Heart left ventricle (tissue), 16 donors: Measurements from ENCODE around the gene MMP24OS. TPM values are rescaled to one million over a fixed set of nuclear protein-coding genes. Genes with fewer than 3 reads are reported as not detected.

Experiments
- ATAC-seq, 4 donors: fragments of 200-7000 bp; cut with Tn5 transposase; one replicate each; pipeline ENCODE4 v1.9.1; 2020 to 2022; ENCODE audit warnings: moderate library complexity in 4 of 4, mild to moderate bottlenecking in 3 of 4, moderate number of reproducible peaks in 1 of 4
- DNase-seq, 5 donors: peaks; one replicate each; pipeline ENCODE4 v3.0.0-alpha.2; 2020
- H3K27ac ChIP-seq, 12 donors: fragments of 200-600 bp; sonication (generic) in 4 of 12; one replicate each; pipeline versions ENCODE4 v1.5.0 to v1.8.0; 2016 to 2022; ENCODE audit warnings: mild to moderate bottlenecking in 2 of 12
- H3K27me3 ChIP-seq, 9 donors: fragments of 200-600 bp; sonication (generic) in 2 of 9; one replicate each; pipeline versions ENCODE4 v1.5.1 to v1.8.0; 2016 to 2022; ENCODE audit warnings: mild to moderate bottlenecking in 3 of 9
- H3K36me3 ChIP-seq, 9 donors: fragments of 200-600 bp; sonication (generic) in 2 of 9; one replicate each; pipeline versions ENCODE4 v1.5.0 to v1.8.0; 2018 to 2022; ENCODE audit warnings: mild to moderate bottlenecking in 2 of 9
- H3K4me1 ChIP-seq, 12 donors: fragments of 200-600 bp; sonication (generic) in 4 of 12; one replicate each; pipeline versions ENCODE4 v1.5.0 to v1.8.0; 2016 to 2022; ENCODE audit warnings: mild to moderate bottlenecking in 3 of 12
- H3K4me3 ChIP-seq, 12 donors: fragments of 200-600 bp; sonication (generic) in 4 of 12; one replicate each; pipeline versions ENCODE4 v1.5.0 to v1.8.0; 2017 to 2022; ENCODE audit warnings: mild to moderate bottlenecking in 9 of 12, moderate library complexity in 4 of 12
- H3K9me3 ChIP-seq, 12 donors: fragments of 200-600 bp; sonication (generic) in 4 of 12; one replicate each; pipeline versions ENCODE4 v1.5.0 to v1.8.0; 2016 to 2022; ENCODE audit warnings: mild to moderate bottlenecking in 1 of 12
- POLR2A ChIP-seq, 2 donors: fragments of 450-650 bp; IDR thresholded peaks; one replicate each; pipeline ENCODE4 v1.6.1; 2017; ENCODE audit warnings: antibody characterized with exemption in 2 of 2, mild to moderate bottlenecking in 2 of 2, moderate library complexity in 2 of 2
- WGBS, 4 donors: extraction: QIAGEN DNeasy Blood & Tissue Kit in 2 of 4; methylation state at CpG; one replicate each; pipeline versions ENCODE4 v1.1.5 to v1.1.7; 2013 to 2018; 5-methylcytosine and 5-hydroxymethylcytosine counted together
- intact Hi-C, 10 donors: fragments of 100-400 bp; cut with DNase I; formaldehyde crosslinking; loops; one replicate each; pipeline versions ENCODE4 v1.11.1 to v1.14.2; 2022
- polyA plus RNA-seq, 2 donors: library from polyadenylated mRNA; stranded (reverse); fragments of 200-250 nt; gene quantifications; one replicate each; pipeline ENCODE4 v1.2.3, GENCODE V29; 2013
- total RNA-seq, 9 donors: library from RNA; depleted of rRNA in 2 of 9; stranded (reverse); fragments of >200 nt in 2 of 9; fragmentation: NEBNext Ultra II Directional in 3 of 9; extraction: Animal tissue kit (Norgen Biotek cat#: 25700) in 3 of 9; gene quantifications; one replicate each; pipeline versions ENCODE4 v1.1.0 to v1.2.4, GENCODE V29; 2016 to 2023
- TF ChIP-seq, protein P1 (sequence below), 12 donors: fragments of 200-600 bp; sonication (generic) in 4 of 12; IDR thresholded peaks; one replicate each; pipeline versions ENCODE4 v1.5.0 to v1.8.0; 2018 to 2022; ENCODE audit warnings: antibody characterized with exemption in 12 of 12, mild to moderate bottlenecking in 5 of 12
- donor health status: ischemic (EF 13 %, LVEDD 7.1; RV severe dilation, severe dysfunction).
- donor health status: healthy with polysubstance abuse.
- donor health status: DM: no; HTN: yes; CAD: no.
- donor health status: DM: no; HTN: no; CAD: no.
- donor health status: ischemic (EF 25% LVEDD 6.9; RV normal size, moderate dysfunction).
- donor health status: ischemic (EF 25% LVEDD 5.7; RV mildly dilated, moderate dysfunction).
- donor health status: healthy.
- donor health status: DM: yes; HTN: yes; CAD: no.
- donor health status: ischemic (EF 35%, LVEDD 5.7; RV mildly dilated, moderate dysfunction).
- donor health status: nonischemic (EF 11% LVEDD 7.7; RV severe dilation, severe dysfunction).
- donor health status: DM: yes; HTN: yes; CAD: no.
- donor health status: PGD.
- donor health status: ischemic (EF 29% LVEDD 5.4; RV normal size, mild dysfunction).
- donor health status: nonischemic (EF 23%, LVEDD 6.1; RV moderate dilation, normal function).

The MMP24OS gene
- total and polyA plus RNA-seq, 11 donors: 11.7 to 64.8 (median 41.6) TPM

DNA sequence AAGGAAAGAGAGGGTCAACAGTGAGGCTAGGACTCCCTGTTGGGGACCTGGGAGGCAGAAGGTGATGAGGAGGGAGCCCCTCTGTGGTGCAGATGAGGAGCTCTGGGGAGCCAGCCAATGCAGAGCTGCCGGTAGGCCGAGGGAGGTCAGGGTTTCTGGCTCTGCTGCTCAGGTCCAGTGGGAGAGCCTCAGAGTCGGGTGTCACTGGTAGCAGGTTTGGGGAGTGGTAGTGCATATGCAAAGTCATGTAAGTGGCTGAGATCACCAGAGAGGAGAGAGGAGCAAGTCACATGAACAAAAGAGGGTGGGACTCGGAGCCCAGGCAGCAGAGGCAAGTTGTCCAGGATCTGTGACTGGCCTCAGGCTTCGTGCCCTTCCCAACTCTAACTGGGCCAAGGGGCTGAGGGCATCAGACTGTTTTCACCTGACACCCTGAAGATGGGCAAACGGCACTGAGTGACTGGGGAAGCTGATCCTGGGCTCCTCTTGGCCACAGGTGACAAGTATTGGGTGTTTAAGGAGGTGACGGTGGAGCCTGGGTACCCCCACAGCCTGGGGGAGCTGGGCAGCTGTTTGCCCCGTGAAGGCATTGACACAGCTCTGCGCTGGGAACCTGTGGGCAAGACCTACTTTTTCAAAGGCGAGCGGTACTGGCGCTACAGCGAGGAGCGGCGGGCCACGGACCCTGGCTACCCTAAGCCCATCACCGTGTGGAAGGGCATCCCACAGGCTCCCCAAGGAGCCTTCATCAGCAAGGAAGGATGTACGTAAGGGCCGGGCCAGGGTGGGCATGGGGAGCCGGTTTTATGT, 6.6 kb downstream of the MMP24OS start:
- Histone ChIP-seq H3K4me3 (no peak overlapping the region), H3K27me3 (no peaks in the 10 kb centered on the region), H3K36me3 (peaks cover 0 to 78% (median 28%) of the 10 kb centered on the region in 9 donors), H3K4me1 (peaks cover 0 to 23% (median 2%) of the 10 kb centered on the region in 12 donors), H3K9me3 (no peaks in the 10 kb centered on the region), H3K27ac (no peak overlapping the region)
- no peak for ATAC-seq
- 90 to 93% (median 92%) methylated on average over 14 to 20 of the region's 20 CpGs for WGBS, 4 donors
- intact Hi-C loops: loop anchor here in 4 of 10 donors (10.0 kb wide), 3 partner anchors 126 to 436 kb away; partner anchors contain the start of genes ACSS2 (in 2 of the 4), GGT7 (in 2 of the 4) and EDEM2 (in 1 of the 4)
- DNase-seq: no peak
- TF ChIP-seq POLR2A (IDR thresholded peaks at IDR 0.05): no peak
- TF ChIP-seq, protein P1, sequence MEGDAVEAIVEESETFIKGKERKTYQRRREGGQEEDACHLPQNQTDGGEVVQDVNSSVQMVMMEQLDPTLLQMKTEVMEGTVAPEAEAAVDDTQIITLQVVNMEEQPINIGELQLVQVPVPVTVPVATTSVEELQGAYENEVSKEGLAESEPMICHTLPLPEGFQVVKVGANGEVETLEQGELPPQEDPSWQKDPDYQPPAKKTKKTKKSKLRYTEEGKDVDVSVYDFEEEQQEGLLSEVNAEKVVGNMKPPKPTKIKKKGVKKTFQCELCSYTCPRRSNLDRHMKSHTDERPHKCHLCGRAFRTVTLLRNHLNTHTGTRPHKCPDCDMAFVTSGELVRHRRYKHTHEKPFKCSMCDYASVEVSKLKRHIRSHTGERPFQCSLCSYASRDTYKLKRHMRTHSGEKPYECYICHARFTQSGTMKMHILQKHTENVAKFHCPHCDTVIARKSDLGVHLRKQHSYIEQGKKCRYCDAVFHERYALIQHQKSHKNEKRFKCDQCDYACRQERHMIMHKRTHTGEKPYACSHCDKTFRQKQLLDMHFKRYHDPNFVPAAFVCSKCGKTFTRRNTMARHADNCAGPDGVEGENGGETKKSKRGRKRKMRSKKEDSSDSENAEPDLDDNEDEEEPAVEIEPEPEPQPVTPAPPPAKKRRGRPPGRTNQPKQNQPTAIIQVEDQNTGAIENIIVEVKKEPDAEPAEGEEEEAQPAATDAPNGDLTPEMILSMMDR (IDR thresholded peaks at IDR 0.05): no peak

DNA sequence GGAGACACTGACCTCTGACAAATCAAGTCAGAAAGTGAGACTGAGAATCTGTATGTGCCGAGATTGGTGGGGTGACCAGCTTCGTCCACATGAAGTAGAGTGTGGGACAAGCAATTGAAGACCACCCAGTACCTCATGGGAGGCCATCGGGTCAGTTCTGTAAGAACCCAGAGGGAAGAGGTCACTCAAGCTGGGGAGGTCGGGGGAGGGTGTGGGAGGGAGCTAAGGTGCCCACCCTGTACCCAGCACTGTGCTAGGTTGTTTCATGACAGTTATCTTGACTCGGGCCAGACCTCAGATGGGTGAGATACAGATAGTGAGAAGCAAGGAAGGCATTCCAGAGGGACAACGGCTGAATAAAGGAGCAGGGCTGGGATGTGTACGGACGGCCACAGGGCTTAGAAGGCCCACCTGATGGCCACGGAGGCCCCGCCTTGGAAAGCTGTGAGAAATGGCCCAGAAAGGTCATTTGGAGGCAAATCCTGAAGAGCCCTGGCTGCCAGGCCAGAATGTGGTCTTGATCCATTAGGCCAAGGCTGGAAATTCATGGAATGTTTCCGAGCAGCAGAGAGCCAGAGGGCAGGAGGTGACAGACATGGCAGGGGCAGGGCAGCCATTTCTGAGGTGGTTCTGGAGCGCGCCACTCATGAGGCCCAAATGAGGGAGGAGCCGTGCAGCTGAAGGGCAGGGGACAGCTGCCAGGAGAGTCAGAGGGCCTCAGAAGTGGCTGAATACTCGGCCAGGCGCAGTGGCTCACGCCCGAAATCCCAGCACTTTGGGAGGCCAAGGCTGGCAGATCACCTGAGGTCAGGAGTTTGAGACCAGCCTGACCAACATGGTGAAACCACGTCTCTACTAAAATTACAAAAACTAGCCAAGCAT, 7.7 kb downstream of the MMP24OS start:
- Histone ChIP-seq H3K4me3 (no peak overlapping the region), H3K27ac (no peak overlapping the region), H3K9me3 (no peaks in the 10 kb centered on the region), H3K36me3 (peaks cover 0 to 72% (median 29%) of the 10 kb centered on the region in 9 donors), H3K27me3 (no peaks in the 10 kb centered on the region), H3K4me1 (peaks cover 0 to 15% (median 0%) of the 10 kb centered on the region in 12 donors)
- ATAC-seq (no peak), DNase-seq (no peak)
- TF ChIP-seq, protein P1 (IDR thresholded peaks at IDR 0.05): no peak
- TF ChIP-seq POLR2A (IDR thresholded peaks at IDR 0.05): no peak
- WGBS, 4 donors: 88 to 91% (median 88%) methylated on average over 18 to 19 of the region's 19 CpGs
- intact Hi-C loops: loop anchor here in 4 of 10 donors (10.0 kb wide), 3 partner anchors 125 to 435 kb away; partner anchors contain the start of genes ACSS2 (in 2 of the 4), GGT7 (in 2 of the 4) and EDEM2 (in 1 of the 4)

DNA sequence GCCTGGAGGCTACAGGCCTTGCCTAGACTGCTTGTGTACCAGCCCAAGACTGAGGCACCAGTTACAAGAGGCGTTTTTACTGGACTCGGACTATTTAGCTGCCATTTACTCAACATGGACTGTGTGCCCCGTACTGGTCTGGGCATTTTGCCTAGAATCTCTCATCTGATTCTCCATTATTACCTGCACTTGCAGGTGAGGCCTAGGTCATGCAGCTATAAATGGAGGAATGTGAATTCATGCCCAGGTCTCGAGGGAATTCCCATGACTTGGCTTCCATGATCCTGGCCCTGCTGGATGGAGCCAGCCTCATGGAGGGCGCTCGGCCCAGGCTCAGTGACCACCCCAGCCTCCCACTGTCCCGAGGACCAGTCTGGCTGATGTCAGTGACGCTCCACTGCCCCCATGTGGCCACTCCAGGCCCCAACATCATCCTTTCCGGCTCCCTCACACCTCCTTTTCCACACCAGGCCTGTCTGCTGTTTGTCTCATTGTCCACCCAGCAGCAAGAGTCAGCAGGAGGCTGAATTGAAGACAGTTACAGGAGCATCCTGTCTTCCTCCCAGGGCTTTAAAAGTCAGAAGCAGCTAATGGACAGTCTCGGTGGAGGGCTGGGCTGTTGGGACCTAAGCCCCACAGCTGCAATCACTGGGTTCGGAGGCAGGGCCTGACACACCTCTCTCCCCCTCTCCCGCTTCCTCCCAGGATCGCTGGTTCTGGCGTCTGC, 8.7 kb downstream of the MMP24OS start:
- ATAC-seq (peak; percentile 34 to 72 (median 70)), DNase-seq (peak in 4 of 5 donors; percentile 43 to 66 (median 58))
- H3K4me1 ChIP-seq: peaks cover 0 to 14% (median 0%) of the 10 kb centered on the region in 12 donors
- intact Hi-C loops: loop anchor here in 7 of 10 donors (1.0 to 10.0 kb wide), 5 partner anchors 122 to 174 kb away; partner anchors contain the start of genes EDEM2 (in 4 of the 7) and TRPC4AP (in 1 of the 7)
- H3K4me3 ChIP-seq: no peak overlapping the region
- no peaks in the 10 kb centered on the region for H3K9me3 ChIP-seq
- no peak overlapping the region for H3K27ac ChIP-seq
- 53 to 66% (median 61%) methylated on average over 12 to 14 of the region's 14 CpGs for WGBS, 4 donors
- H3K27me3 ChIP-seq: no peaks in the 10 kb centered on the region
- H3K36me3 ChIP-seq: peaks cover 0 to 68% (median 29%) of the 10 kb centered on the region in 9 donors
- TF ChIP-seq, protein P1 (IDR thresholded peaks at IDR 0.05): peak; percentile 54 to 82 (median 68)
- no peak for TF ChIP-seq POLR2A (IDR thresholded peaks at IDR 0.05)
